Measurements from ENCODE around the gene FILIP1. TPM values are rescaled to one million over a fixed set of nuclear protein-coding genes. Genes with fewer than 3 reads are reported as not detected.
A peak's percentile ranks its signal among the peaks of the same experiment; 100 is the strongest.

FILIP1 gene
- total RNA-seq, 2 experiments from 2014 or later: not detected

GRCh38 chr6:75302280-75302679 is 191.3 kb downstream of the FILIP1 start:
- no peak overlapping the region for H3K27ac Mint-ChIP-seq
- H3K4me3 Mint-ChIP-seq: no peak overlapping the region
- peaks cover 2% of the 10 kb centered on the region for H3K27me3 Mint-ChIP-seq
- H3K36me3 Mint-ChIP-seq: no peaks in the 10 kb centered on the region
- H3K9me3 Mint-ChIP-seq: no peaks in the 10 kb centered on the region
- ATAC-seq (ENCODE audit: low read depth) (no peak), DNase-seq (no peak)
- H3K4me1 Mint-ChIP-seq: peaks cover 4% of the 10 kb centered on the region
- POLR2A ChIA-PET: no interaction called here

- H3K27me3 Mint-ChIP-seq: no peaks in the 10 kb centered on the region
- DNase-seq (no peak), ATAC-seq (ENCODE audit: low read depth) (no peak)
- no peaks in the 10 kb centered on the region for H3K9me3 Mint-ChIP-seq
- no peak overlapping the region for H3K27ac Mint-ChIP-seq
- peaks cover 4% of the 10 kb centered on the region for H3K4me1 Mint-ChIP-seq
- no peak overlapping the region for H3K4me3 Mint-ChIP-seq
- no peaks in the 10 kb centered on the region for H3K36me3 Mint-ChIP-seq
- POLR2A ChIA-PET: no interaction called here
Observed at GRCh38 chr6:75301537-75301936, 192.1 kb downstream of the FILIP1 start.

GRCh38 chr6:75301088-75301487 is 192.5 kb downstream of the FILIP1 start:
- peaks cover 3% of the 10 kb centered on the region for H3K4me1 Mint-ChIP-seq
- ATAC-seq (ENCODE audit: low read depth) (no peak), DNase-seq (no peak)
- POLR2A ChIA-PET: no interaction called here
- H3K9me3 Mint-ChIP-seq: no peaks in the 10 kb centered on the region
- no peak overlapping the region for H3K4me3 Mint-ChIP-seq
- H3K27ac Mint-ChIP-seq: no peak overlapping the region
- H3K27me3 Mint-ChIP-seq: no peaks in the 10 kb centered on the region
- H3K36me3 Mint-ChIP-seq: no peaks in the 10 kb centered on the region

- POLR2A ChIA-PET: interaction anchor here (0.7 kb wide), 1 partner anchor 192 kb away, joined by 3 read pairs; no protein-coding TSS in a partner anchor
- H3K4me1 Mint-ChIP-seq: no peaks in the 10 kb centered on the region
- no peaks in the 10 kb centered on the region for H3K27me3 Mint-ChIP-seq
- H3K4me3 Mint-ChIP-seq: no peak overlapping the region
- DNase-seq: no peak
- H3K9me3 Mint-ChIP-seq: no peaks in the 10 kb centered on the region
- H3K27ac Mint-ChIP-seq: no peak overlapping the region
- ATAC-seq (ENCODE audit: low read depth): no peak
- no peaks in the 10 kb centered on the region for H3K36me3 Mint-ChIP-seq
Observed at GRCh38 chr6:75300531-75300855, 193.1 kb downstream of the FILIP1 start.

- ATAC-seq (ENCODE audit: low read depth) (no peak), DNase-seq (no peak)
- POLR2A ChIA-PET: interaction anchor here (0.7 kb wide), 1 partner anchor 193 kb away, joined by 3 read pairs; no protein-coding TSS in a partner anchor
- Mint-ChIP-seq H3K4me3 (no peak overlapping the region), H3K27me3 (no peaks in the 10 kb centered on the region), H3K36me3 (no peaks in the 10 kb centered on the region), H3K4me1 (no peaks in the 10 kb centered on the region), H3K27ac (no peak overlapping the region), H3K9me3 (no peaks in the 10 kb centered on the region)
Observed at GRCh38 chr6:75299801-75300530, 193.6 kb downstream of the FILIP1 start.

- peak; percentile 60 for ATAC-seq (ENCODE audit: low read depth)
- Mint-ChIP-seq H3K4me3 (no peak overlapping the region), H3K36me3 (no peaks in the 10 kb centered on the region), H3K27ac (no peak overlapping the region), H3K9me3 (no peaks in the 10 kb centered on the region), H3K4me1 (peaks cover 4% of the 10 kb centered on the region), H3K27me3 (no peaks in the 10 kb centered on the region)
- POLR2A ChIA-PET: no interaction called here
- no peak for DNase-seq
Observed at GRCh38 chr6:75296811-75297779, 196.5 kb downstream of the FILIP1 start.

- H3K9me3 Mint-ChIP-seq: no peaks in the 10 kb centered on the region
- H3K36me3 Mint-ChIP-seq: peaks cover 14% of the 10 kb centered on the region
- peaks cover 14% of the 10 kb centered on the region for H3K4me1 Mint-ChIP-seq
- POLR2A ChIA-PET: no interaction called here
- H3K4me3 Mint-ChIP-seq: no peak overlapping the region
- no peak for ATAC-seq (ENCODE audit: low read depth)
- DNase-seq: no peak
- H3K27me3 Mint-ChIP-seq: no peaks in the 10 kb centered on the region
- H3K27ac Mint-ChIP-seq: no peak overlapping the region
Observed at GRCh38 chr6:75292555-75292954, 201.0 kb downstream of the FILIP1 start.

GRCh38 chr6:75291744-75292143 is 201.9 kb downstream of the FILIP1 start:
- Mint-ChIP-seq H3K36me3 (peaks cover 16% of the 10 kb centered on the region), H3K4me1 (peaks cover 22% of the 10 kb centered on the region), H3K4me3 (no peak overlapping the region), H3K27me3 (no peaks in the 10 kb centered on the region), H3K9me3 (no peaks in the 10 kb centered on the region), H3K27ac (no peak overlapping the region)
- ATAC-seq (ENCODE audit: low read depth) (no peak), DNase-seq (no peak)
- POLR2A ChIA-PET: no interaction called here

- Mint-ChIP-seq H3K4me3 (no peak overlapping the region), H3K4me1 (peaks cover 26% of the 10 kb centered on the region), H3K27me3 (no peaks in the 10 kb centered on the region), H3K9me3 (no peaks in the 10 kb centered on the region), H3K36me3 (peaks cover 16% of the 10 kb centered on the region), H3K27ac (no peak overlapping the region)
- POLR2A ChIA-PET: no interaction called here
- no peak for DNase-seq
- ATAC-seq (ENCODE audit: low read depth): no peak
Observed at GRCh38 chr6:75291331-75291730, 202.3 kb downstream of the FILIP1 start.

GRCh38 chr6:75290136-75290945 is 203.3 kb downstream of the FILIP1 start:
- H3K4me3 Mint-ChIP-seq: no peak overlapping the region
- DNase-seq: no peak

GRCh38 chr6:75288023-75288422 is 205.6 kb downstream of the FILIP1 start:
- Mint-ChIP-seq H3K27me3 (no peaks in the 10 kb centered on the region), H3K4me3 (no peak overlapping the region), H3K27ac (no peak overlapping the region), H3K9me3 (no peaks in the 10 kb centered on the region), H3K4me1 (peaks cover 27% of the 10 kb centered on the region), H3K36me3 (peaks cover 16% of the 10 kb centered on the region)
- POLR2A ChIA-PET: no interaction called here
- DNase-seq: no peak
- ATAC-seq (ENCODE audit: low read depth): no peak

More at GRCh38 chr6:75290136-75290945, 203.3 kb downstream of the FILIP1 start:
- Mint-ChIP-seq H3K36me3 (peaks cover 16% of the 10 kb centered on the region), H3K9me3 (no peaks in the 10 kb centered on the region), H3K27me3 (no peaks in the 10 kb centered on the region), H3K4me1 (peaks cover 27% of the 10 kb centered on the region), H3K27ac (no peak overlapping the region)
- ATAC-seq (ENCODE audit: low read depth): no peak
- POLR2A ChIA-PET: no interaction called here

GRCh38 chr6:75287424-75287823 is 206.2 kb downstream of the FILIP1 start:
- Mint-ChIP-seq H3K9me3 (no peaks in the 10 kb centered on the region), H3K4me1 (peaks cover 27% of the 10 kb centered on the region), H3K27ac (peak overlapping the region; percentile 49), H3K27me3 (no peaks in the 10 kb centered on the region), H3K4me3 (no peak overlapping the region), H3K36me3 (peaks cover 16% of the 10 kb centered on the region)
- DNase-seq (no peak), ATAC-seq (ENCODE audit: low read depth) (no peak)
- POLR2A ChIA-PET: no interaction called here

GRCh38 chr6:75286955-75287354 is 206.6 kb downstream of the FILIP1 start:
- no peak overlapping the region for H3K4me3 Mint-ChIP-seq
- peak overlapping the region; percentile 61 for H3K27ac Mint-ChIP-seq
- peaks cover 30% of the 10 kb centered on the region for H3K4me1 Mint-ChIP-seq
- POLR2A ChIA-PET: no interaction called here
- peaks cover 16% of the 10 kb centered on the region for H3K36me3 Mint-ChIP-seq
- H3K27me3 Mint-ChIP-seq: no peaks in the 10 kb centered on the region
- H3K9me3 Mint-ChIP-seq: no peaks in the 10 kb centered on the region
- ATAC-seq (ENCODE audit: low read depth) (no peak), DNase-seq (no peak)
